Neural progenitor cell (in vitro differentiated cells): Measurements from ENCODE around the gene FAF1. TPM values are rescaled to one million over a fixed set of nuclear protein-coding genes. Genes with fewer than 3 reads are reported as not detected.
"Not testable (repeated sequence)": the region's sequence is repeated elsewhere in the genome, so short reads cannot be mapped to it uniquely, and the experiment has no call there.

Source experiments
- DNase-seq: peaks from one replicate; pipeline ENCODE4 v3.0.0-alpha.2; 2016; ENCODE audit warnings: low spot score
- H2AFZ ChIP-seq: fragments of 200-600 bp; sonication (generic); replicated peaks from 2 replicates; pipeline ENCODE4 v1.6.1; 2016; ENCODE audit warnings: antibody characterized with exemption
- H3F3A ChIP-seq: fragments of 200-600 bp; sonication (generic); 2 replicates; pipeline ENCODE4 v1.6.1; 2016; ENCODE audit warnings: antibody characterized with exemption, low read depth
- H3K27ac ChIP-seq: fragments of 200-600 bp; sonication (generic); 2 replicates; pipeline ENCODE4 v1.5.1; 2016; ENCODE audit warnings: mild to moderate bottlenecking
- H3K27me3 ChIP-seq: fragments of 200-600 bp; sonication (generic); 2 replicates; pipeline ENCODE4 v1.6.1; 2016; ENCODE audit warnings: mild to moderate bottlenecking, moderate library complexity
- H3K36me3 ChIP-seq: fragments of 200-600 bp; sonication (generic); 2 replicates; pipeline ENCODE4 v1.5.1; 2016
- H3K4me1 ChIP-seq: fragments of 200-600 bp; sonication (generic); 2 replicates; pipeline ENCODE4 v1.6.1; 2016; ENCODE audit warnings: mixed run types
- H3K4me2 ChIP-seq: fragments of 200-600 bp; sonication (generic); 2 replicates; pipeline ENCODE4 v1.6.1; 2016
- H3K4me3 ChIP-seq: fragments of 200-600 bp; sonication (generic); 2 replicates; pipeline ENCODE4 v1.5.1; 2016
- H3K79me2 ChIP-seq: fragments of 200-600 bp; sonication (generic); 2 replicates; pipeline ENCODE4 v1.6.1; 2016; ENCODE audit warnings: low read depth
- H3K9ac ChIP-seq: fragments of 200-600 bp; sonication (generic); 2 replicates; pipeline ENCODE4 v1.6.1; 2016
- H3K9me3 ChIP-seq: fragments of 200-600 bp; sonication (generic); 2 replicates; pipeline ENCODE4 v1.5.1; 2016; ENCODE audit warnings: low read depth
- H4K20me1 ChIP-seq: fragments of 200-600 bp; sonication (generic); 2 replicates; pipeline ENCODE4 v1.6.1; 2016; ENCODE audit warnings: low read depth
- H3K27ac Mint-ChIP-seq: 3 replicates; pipeline ENCODE4 v1.8.0; 2021; ENCODE audit warnings: mixed read lengths
- H3K27me3 Mint-ChIP-seq: 2 replicates; pipeline ENCODE4 v1.8.0; 2022; ENCODE audit warnings: low read depth, mild to moderate bottlenecking, inconsistent platforms, moderate library complexity, mixed read lengths; ENCODE audit not compliant: insufficient read depth
- H3K36me3 Mint-ChIP-seq: 3 replicates; pipeline ENCODE4 v1.8.0; 2021; ENCODE audit warnings: mixed read lengths
- H3K4me1 Mint-ChIP-seq: 3 replicates; pipeline ENCODE4 v1.8.0; 2021; ENCODE audit warnings: mixed read lengths
- H3K4me3 Mint-ChIP-seq: 3 replicates; pipeline ENCODE4 v1.8.0; 2021; ENCODE audit warnings: mild to moderate bottlenecking, moderate library complexity, mixed read lengths
- H3K9me3 Mint-ChIP-seq: 3 replicates; pipeline ENCODE4 v1.8.0; 2020; ENCODE audit warnings: mixed read lengths
- CTCF ChIP-seq: fragments of 200-600 bp; sonication (generic); IDR thresholded peaks from 2 replicates; pipeline ENCODE4 v1.5.1; 2017; ENCODE audit warnings: antibody characterized with exemption, mild to moderate bottlenecking
- EZH2 ChIP-seq: fragments of 200-600 bp; sonication (generic); IDR thresholded peaks from 2 replicates; pipeline ENCODE4 v1.6.1; 2017; ENCODE audit warnings: antibody characterized with exemption, mild to moderate bottlenecking, moderate library complexity
- EZH2phosphoT487 ChIP-seq: fragments of 200-600 bp; sonication (generic); IDR thresholded peaks from 2 replicates; pipeline ENCODE4 v1.6.1; 2017; ENCODE audit warnings: antibody characterized with exemption
- total RNA-seq: library from RNA; depleted of rRNA; stranded (reverse); fragments of >200 nt; gene quantifications from 2 replicates; pipeline ENCODE4 v1.2.3, GENCODE V29; 2015; ENCODE audit warnings: low replicate concordance

Gene FAF1
- total RNA-seq, 1 donor from 2014 or later = 103 TPM

- no peak overlapping the region for H3K4me3 ChIP-seq
- H3K27me3 ChIP-seq = no peaks in the 10 kb centered on the region
- no peak overlapping the region for H3K27ac ChIP-seq
- H3K9ac ChIP-seq = no peak overlapping the region
- no peaks in the 10 kb centered on the region for H3K4me1 Mint-ChIP-seq
- TF ChIP-seq EZH2phosphoT487 (no peak), CTCF (no peak), EZH2 (no peak)
- no peaks in the 10 kb centered on the region for H3F3A ChIP-seq
- H2AFZ ChIP-seq = no peak overlapping the region
- no peaks in the 10 kb centered on the region for H3K36me3 ChIP-seq
- no peak overlapping the region for H3K4me3 Mint-ChIP-seq
- H3K36me3 Mint-ChIP-seq = peaks cover 6% of the 10 kb centered on the region
- H3K4me1 ChIP-seq = no peaks in the 10 kb centered on the region
- no peaks in the 10 kb centered on the region for H3K79me2 ChIP-seq
- no peak overlapping the region for H3K4me2 ChIP-seq
- H3K27ac Mint-ChIP-seq = no peak overlapping the region
- DNase-seq = no peak
- no peaks in the 10 kb centered on the region for H3K9me3 ChIP-seq
- H3K27me3 Mint-ChIP-seq = peaks cover 2% of the 10 kb centered on the region
- no peaks in the 10 kb centered on the region for H3K9me3 Mint-ChIP-seq
- H4K20me1 ChIP-seq = no peaks in the 10 kb centered on the region
Observed at GRCh38 chr1:50720457-50721053, 239.5 kb downstream of the FAF1 start.

DNA sequence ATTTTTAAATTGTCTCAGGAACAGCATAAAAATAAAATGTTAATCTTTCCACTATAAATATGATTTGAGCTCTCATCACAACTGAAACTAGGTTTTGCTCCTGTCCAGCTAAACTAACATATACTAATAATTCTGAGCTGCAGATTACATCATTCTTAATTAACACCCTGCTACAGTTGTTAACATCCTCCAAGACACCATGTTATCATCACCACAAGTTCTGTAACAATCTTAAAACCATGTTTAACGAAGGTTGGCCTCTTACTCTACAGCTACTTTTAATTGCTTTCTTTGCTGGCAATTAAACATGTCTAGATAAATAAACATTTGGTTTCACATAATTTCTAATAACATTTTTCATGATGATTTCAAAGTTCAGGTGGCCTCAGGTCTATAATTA is 240.9 kb downstream of the FAF1 start:
- H3K9ac ChIP-seq = no peak overlapping the region
- Mint-ChIP-seq H3K4me3 (no peak overlapping the region), H3K27ac (no peak overlapping the region), H3K9me3 (no peaks in the 10 kb centered on the region), H3K36me3 (peaks cover 6% of the 10 kb centered on the region), H3K27me3 (peaks cover 2% of the 10 kb centered on the region), H3K4me1 (no peaks in the 10 kb centered on the region)
- no peak overlapping the region for H3K27ac ChIP-seq
- H3K36me3 ChIP-seq = no peaks in the 10 kb centered on the region
- no peaks in the 10 kb centered on the region for H3K9me3 ChIP-seq
- H3K27me3 ChIP-seq = no peaks in the 10 kb centered on the region
- TF ChIP-seq EZH2 = no peak
- no peak for TF ChIP-seq EZH2phosphoT487
- no peak for TF ChIP-seq CTCF
- H2AFZ ChIP-seq = no peak overlapping the region
- DNase-seq = no peak
- H3K79me2 ChIP-seq = no peaks in the 10 kb centered on the region
- H3K4me2 ChIP-seq = no peak overlapping the region
- no peak overlapping the region for H3K4me3 ChIP-seq
- no peaks in the 10 kb centered on the region for H4K20me1 ChIP-seq
- H3F3A ChIP-seq = no peaks in the 10 kb centered on the region
- H3K4me1 ChIP-seq = no peaks in the 10 kb centered on the region

GRCh38 chr1:50717327-50717726 is 242.7 kb downstream of the FAF1 start:
- H3K4me1 ChIP-seq = no peaks in the 10 kb centered on the region
- no peak for DNase-seq
- no peak overlapping the region for H2AFZ ChIP-seq
- H3K4me2 ChIP-seq = no peak overlapping the region
- no peak overlapping the region for H3K4me3 Mint-ChIP-seq
- H3K79me2 ChIP-seq = no peaks in the 10 kb centered on the region
- H3K4me1 Mint-ChIP-seq = no peaks in the 10 kb centered on the region
- H3K27ac Mint-ChIP-seq = no peak overlapping the region
- H3K4me3 ChIP-seq = no peak overlapping the region
- no peaks in the 10 kb centered on the region for H4K20me1 ChIP-seq
- H3K9me3 ChIP-seq = no peaks in the 10 kb centered on the region
- H3K36me3 ChIP-seq = no peaks in the 10 kb centered on the region
- no peak overlapping the region for H3K9ac ChIP-seq
- H3K36me3 Mint-ChIP-seq = peaks cover 4% of the 10 kb centered on the region
- peaks cover 2% of the 10 kb centered on the region for H3K27me3 Mint-ChIP-seq
- no peaks in the 10 kb centered on the region for H3K27me3 ChIP-seq
- H3F3A ChIP-seq = no peaks in the 10 kb centered on the region
- TF ChIP-seq EZH2phosphoT487 (no peak), CTCF (no peak), EZH2 (no peak)
- H3K27ac ChIP-seq = no peak overlapping the region
- H3K9me3 Mint-ChIP-seq = no peaks in the 10 kb centered on the region

DNA sequence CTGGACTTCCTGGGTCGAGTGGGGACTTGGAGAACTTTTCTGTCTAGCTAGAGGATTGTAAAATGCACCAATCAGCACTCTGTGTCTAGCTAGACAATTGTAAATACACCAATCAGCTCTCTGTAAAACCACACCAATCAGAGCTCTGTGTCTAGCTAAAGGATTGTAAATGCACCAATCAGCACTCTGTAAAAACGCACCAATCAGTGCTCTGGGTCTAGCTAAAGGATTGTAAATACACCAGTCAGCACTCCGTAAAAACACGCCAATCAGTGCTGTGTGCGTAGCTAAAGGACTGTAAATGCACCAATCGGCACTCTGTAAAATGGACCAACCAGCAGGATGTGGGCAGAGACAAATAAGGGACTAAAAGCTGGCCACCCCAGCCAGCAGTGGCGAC is 243.6 kb downstream of the FAF1 start:
- H3K36me3 ChIP-seq, H4K20me1 ChIP-seq, H3K4me1 Mint-ChIP-seq, H3K27ac ChIP-seq, H3K4me2 ChIP-seq, H3F3A ChIP-seq, H3K27me3 Mint-ChIP-seq, H3K9me3 Mint-ChIP-seq, H3K27me3 ChIP-seq, H3K79me2 ChIP-seq, H3K27ac Mint-ChIP-seq, H3K9ac ChIP-seq, H3K9me3 ChIP-seq, DNase-seq, H3K4me1 ChIP-seq, H3K4me3 ChIP-seq, H3K36me3 Mint-ChIP-seq, H3K4me3 Mint-ChIP-seq, H2AFZ ChIP-seq: not testable (repeated sequence)
